LNCAP (cell line): Measurements from ENCODE around the gene AP1M2.

ENCODE experiments used
- TF ChIP-seq, protein P1 (sequence below): fragments of 450-650 bp; IDR thresholded peaks from 2 replicates; pipeline ENCODE4 v1.5.1; 2017; ENCODE audit warnings: mild to moderate bottlenecking

Gene AP1M2

DNA sequence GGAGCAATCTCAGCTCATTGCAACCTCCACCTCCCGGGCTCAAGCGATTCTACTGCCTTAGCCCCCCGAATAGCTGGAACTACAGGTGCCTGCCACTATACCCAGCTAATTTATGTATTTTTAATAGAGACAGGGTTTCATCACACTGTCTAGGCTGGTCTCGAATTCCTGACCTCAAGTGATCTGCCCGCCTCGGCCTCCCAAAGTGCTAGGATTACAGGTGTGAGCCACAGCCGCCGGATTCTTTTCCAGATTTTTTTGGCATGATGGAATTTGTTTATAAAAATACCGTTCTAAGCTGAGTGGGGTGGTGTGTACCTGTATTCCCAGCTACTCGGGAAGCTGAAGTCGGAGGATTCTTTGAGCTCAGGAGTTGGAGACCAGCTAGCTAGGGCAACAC is 49.4 kb downstream of the AP1M2 start:
- TF ChIP-seq, protein P1, sequence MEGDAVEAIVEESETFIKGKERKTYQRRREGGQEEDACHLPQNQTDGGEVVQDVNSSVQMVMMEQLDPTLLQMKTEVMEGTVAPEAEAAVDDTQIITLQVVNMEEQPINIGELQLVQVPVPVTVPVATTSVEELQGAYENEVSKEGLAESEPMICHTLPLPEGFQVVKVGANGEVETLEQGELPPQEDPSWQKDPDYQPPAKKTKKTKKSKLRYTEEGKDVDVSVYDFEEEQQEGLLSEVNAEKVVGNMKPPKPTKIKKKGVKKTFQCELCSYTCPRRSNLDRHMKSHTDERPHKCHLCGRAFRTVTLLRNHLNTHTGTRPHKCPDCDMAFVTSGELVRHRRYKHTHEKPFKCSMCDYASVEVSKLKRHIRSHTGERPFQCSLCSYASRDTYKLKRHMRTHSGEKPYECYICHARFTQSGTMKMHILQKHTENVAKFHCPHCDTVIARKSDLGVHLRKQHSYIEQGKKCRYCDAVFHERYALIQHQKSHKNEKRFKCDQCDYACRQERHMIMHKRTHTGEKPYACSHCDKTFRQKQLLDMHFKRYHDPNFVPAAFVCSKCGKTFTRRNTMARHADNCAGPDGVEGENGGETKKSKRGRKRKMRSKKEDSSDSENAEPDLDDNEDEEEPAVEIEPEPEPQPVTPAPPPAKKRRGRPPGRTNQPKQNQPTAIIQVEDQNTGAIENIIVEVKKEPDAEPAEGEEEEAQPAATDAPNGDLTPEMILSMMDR = no peak

DNA sequence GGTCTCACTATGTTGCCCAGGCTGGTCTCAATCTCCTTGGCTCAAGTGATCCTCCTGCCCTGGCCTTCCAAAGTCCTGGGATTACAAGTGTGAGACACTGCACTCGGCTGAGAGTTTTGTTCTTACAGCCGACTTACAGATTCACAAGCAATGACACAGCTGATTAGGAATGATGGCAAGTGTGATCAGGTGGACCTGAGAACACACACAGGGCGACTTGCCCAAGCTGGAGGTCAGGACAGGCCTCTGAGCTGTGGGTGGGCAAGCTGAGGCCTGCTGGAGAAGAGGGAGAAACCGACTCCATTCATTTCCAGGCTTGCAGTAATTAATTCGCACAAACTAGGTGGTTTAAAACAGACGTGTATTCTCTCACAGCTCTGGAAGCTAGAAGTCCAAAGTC is 51.5 kb downstream of the AP1M2 start:
- TF ChIP-seq, protein P1 = no peak

DNA sequence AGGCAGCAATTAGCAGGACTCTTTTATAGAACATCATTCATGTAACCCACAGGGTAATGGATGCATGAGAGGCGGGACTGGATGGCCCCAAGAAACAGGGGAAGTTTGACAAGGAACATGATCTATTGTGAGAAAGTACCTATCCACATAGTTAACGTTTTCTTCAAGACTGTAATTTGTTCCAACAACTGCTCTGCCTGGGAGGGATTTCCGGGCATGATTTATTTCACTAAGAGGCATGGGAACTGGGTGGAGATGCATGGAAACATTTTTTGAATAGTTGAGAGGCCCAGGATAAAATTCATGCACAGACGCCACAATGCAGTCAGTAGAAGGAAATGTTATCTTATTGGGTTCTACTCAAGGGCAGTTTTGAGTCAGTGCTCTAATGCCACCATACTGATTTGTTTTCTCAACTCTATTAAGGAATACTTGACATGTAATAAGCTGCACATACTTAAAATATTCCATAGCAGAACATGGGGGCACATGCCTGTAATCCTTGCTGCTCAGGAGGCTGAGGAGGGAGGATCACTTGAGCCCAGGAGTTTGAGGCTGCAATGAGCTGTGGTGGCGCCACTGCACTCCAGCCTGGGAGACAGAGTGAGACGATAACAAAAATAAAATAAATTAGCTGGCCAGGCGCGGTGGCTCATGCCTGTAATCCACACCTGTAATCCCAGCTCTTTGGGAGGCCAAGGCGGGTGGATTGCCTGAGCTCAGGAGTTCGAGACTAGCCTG is 53.3 kb downstream of the AP1M2 start:
- TF ChIP-seq, protein P1 = no peak

DNA sequence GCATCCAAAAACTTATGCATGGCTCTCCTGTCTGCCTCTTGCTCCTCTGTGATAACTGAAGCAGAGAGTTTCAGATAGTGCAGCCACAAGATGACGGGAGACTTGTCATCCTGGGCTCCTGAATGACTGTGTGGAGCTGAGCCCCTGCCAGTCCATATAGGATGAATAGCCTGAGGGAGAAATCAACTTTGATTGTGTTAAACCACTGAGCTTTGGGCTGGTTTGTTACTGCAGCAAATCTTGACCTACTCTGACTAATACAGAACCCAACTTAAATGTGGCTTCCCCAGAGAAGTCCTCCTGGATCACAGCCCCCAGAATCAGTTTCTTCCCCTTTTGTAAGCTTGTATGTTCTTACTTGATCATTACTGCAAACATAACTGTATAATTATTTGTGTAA is 54.7 kb downstream of the AP1M2 start:
- TF ChIP-seq, protein P1 = no peak

DNA sequence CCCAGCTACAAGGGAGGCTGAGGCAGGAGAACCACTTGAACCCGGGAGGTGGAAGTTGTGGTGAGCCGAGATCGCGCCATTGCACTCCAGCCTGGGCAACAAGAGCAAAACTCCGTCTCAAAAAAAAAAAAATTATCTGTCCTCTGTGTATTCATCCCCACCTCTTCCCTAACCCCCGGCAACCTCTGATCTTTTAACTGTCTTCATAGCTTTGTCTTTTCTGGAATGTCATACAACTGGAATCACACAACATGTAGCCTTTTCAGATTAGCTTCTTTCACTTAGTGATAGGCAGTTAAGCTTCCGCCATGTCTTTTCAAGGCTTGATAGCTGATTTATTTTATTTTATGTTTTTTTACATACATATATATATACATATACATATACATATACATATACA is 61.5 kb downstream of the AP1M2 start:
- TF ChIP-seq, protein P1 = no peak

DNA sequence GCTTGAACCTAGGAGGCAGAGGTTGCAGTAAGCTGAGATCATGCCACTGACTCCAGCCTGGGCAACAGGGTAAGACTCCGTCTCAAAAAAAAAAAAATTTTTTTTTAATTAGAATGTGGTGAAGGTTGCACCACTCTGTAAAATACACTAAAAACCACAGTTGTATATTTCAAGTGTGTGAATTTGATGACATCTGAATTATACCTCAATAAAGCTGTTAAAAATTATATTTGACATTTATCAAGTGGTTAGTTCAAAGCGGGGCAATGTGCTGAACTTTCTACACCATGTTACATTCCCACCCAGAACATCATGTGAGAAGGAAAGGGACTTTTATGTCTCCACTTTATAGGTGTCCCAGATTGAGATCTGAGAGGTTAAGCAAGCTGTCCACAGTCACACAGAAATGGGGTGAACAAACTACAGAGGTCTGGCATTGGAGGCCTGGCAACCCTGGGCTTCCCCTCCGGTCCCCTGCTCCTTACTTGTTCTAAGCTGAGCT is 63.9 kb downstream of the AP1M2 start:
- TF ChIP-seq, protein P1 = no peak
